Peyer's patch (tissue), 4 donors: ENCODE data around the gene CDX1. TPM values are rescaled to one million over a fixed set of nuclear protein-coding genes. Genes with fewer than 3 reads are reported as not detected.

Source experiments
- DNase-seq, 3 donors: peaks; one replicate each; pipeline ENCODE4 v3.0.0-alpha.2; 2017 to 2019
- H3K27ac ChIP-seq, 4 donors: fragments of 200-600 bp; sonication (generic); one replicate each; pipeline ENCODE4 v1.5.1; 2016 to 2019
- H3K27me3 ChIP-seq, 2 donors: fragments of 200-600 bp; sonication (generic); one replicate each; pipeline ENCODE4 v1.5.1; 2019
- H3K36me3 ChIP-seq, 3 donors: fragments of 200-600 bp; sonication (generic); one replicate each; pipeline ENCODE4 v1.5.1; 2016 to 2019
- H3K4me1 ChIP-seq, 4 donors: fragments of 200-600 bp; sonication (generic); one replicate each; pipeline ENCODE4 v1.5.1; 2016 to 2019
- H3K4me3 ChIP-seq, 4 donors: fragments of 200-600 bp; sonication (generic); 1 replicate in 3 of 4; 2 replicates in 1 of 4; pipeline ENCODE4 v1.5.1; 2016 to 2019; ENCODE audit warnings: mild to moderate bottlenecking in 1 of 4
- H3K9me3 ChIP-seq, 4 donors: fragments of 200-600 bp; sonication (generic); one replicate each; pipeline ENCODE4 v1.5.1; 2016 to 2019; ENCODE audit warnings: mild to moderate bottlenecking in 1 of 4
- POLR2A ChIP-seq, 2 donors: fragments of 450-650 bp; IDR thresholded peaks; one replicate each; pipeline ENCODE4 v1.5.1; 2017; ENCODE audit warnings: antibody characterized with exemption in 2 of 2, mild to moderate bottlenecking in 2 of 2, moderate library complexity in 2 of 2
- total RNA-seq, 4 donors: library from RNA; depleted of rRNA; stranded (reverse); fragments of >200 nt; gene quantifications; one replicate each; pipeline ENCODE4 v1.1.0, GENCODE V29; 2016
- TF ChIP-seq, protein P1 (sequence below), 6 experiments: fragments of 450-650 bp in 4 of 6; fragments of 200-600 bp in 2 of 6; sonication (generic) in 1 of 6; IDR thresholded peaks; one replicate each; pipeline ENCODE4 v1.5.1; 2017 to 2019; ENCODE audit warnings: antibody characterized with exemption in 6 of 6, mild to moderate bottlenecking in 3 of 6, moderate library complexity in 1 of 6

Gene CDX1
- total RNA-seq, 4 donors from 2014 or later, result 177 to 429 (median 370) TPM

DNA sequence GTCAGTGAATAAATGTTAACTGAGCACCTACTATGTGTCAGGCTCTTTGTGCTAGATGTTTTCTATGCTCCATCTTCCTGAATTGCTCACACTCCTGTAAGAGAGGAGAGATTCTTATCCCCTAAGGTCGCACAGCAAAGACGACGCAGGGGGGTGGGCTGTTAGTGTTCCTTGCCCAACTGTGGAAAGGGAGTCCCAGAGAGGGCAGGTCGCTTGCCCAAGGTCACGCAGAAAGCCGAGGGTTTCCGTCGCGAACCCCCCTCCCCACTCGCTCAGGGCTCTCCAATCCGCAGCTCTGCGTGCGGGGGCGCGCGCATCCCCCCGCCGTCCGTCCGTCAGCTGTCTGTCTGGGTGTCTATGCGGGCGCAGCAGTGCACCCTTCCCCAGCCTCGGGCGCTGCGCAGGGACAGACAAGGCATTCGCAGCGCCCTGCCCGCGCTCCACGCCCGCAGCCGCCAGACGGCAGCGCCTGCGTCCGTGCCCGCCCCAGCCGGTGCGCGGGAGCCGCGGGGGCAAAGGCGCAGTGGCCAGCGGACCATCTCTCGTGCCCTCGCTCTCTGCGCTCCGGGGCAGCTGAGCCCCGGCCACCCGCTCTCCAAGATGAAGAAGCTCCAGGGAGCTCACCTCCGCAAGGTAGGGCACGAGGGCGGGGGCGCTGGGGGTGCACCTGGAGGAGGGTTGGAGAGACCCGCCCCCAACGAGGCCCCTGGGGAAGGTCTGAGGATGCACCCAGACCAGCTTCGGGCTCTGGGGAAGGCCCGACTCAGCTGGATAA is 23.3 kb downstream of the CDX1 start, which contains the start of gene SLC6A7:
Gene SLC6A7, plus strand, starts transcription at position 335 of the 775 bp plus-strand sequence. Its CDS starts 266 bp downstream, at position 601.
- DNase-seq, result peak in 1 of 3 donors; percentile 64
- peaks cover 0 to 37% (median 4%) of the 10 kb centered on the region in 4 donors for H3K4me1 ChIP-seq
- H3K9me3 ChIP-seq, result no peaks in the 10 kb centered on the region
- TF ChIP-seq, protein P1, sequence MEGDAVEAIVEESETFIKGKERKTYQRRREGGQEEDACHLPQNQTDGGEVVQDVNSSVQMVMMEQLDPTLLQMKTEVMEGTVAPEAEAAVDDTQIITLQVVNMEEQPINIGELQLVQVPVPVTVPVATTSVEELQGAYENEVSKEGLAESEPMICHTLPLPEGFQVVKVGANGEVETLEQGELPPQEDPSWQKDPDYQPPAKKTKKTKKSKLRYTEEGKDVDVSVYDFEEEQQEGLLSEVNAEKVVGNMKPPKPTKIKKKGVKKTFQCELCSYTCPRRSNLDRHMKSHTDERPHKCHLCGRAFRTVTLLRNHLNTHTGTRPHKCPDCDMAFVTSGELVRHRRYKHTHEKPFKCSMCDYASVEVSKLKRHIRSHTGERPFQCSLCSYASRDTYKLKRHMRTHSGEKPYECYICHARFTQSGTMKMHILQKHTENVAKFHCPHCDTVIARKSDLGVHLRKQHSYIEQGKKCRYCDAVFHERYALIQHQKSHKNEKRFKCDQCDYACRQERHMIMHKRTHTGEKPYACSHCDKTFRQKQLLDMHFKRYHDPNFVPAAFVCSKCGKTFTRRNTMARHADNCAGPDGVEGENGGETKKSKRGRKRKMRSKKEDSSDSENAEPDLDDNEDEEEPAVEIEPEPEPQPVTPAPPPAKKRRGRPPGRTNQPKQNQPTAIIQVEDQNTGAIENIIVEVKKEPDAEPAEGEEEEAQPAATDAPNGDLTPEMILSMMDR (IDR thresholded peaks at IDR 0.05), result peak in 1 of 6 experiments; percentile 31
- no peak for TF ChIP-seq POLR2A (IDR thresholded peaks at IDR 0.05)
- peak within 1 kb of the TSS in 2 of 4 donors; percentile 33 to 34 for H3K4me3 ChIP-seq
- H3K36me3 ChIP-seq, result no peaks in the 10 kb centered on the region
- no peaks in the 10 kb centered on the region for H3K27me3 ChIP-seq
- no peak within 1 kb of the TSS for H3K27ac ChIP-seq

DNA sequence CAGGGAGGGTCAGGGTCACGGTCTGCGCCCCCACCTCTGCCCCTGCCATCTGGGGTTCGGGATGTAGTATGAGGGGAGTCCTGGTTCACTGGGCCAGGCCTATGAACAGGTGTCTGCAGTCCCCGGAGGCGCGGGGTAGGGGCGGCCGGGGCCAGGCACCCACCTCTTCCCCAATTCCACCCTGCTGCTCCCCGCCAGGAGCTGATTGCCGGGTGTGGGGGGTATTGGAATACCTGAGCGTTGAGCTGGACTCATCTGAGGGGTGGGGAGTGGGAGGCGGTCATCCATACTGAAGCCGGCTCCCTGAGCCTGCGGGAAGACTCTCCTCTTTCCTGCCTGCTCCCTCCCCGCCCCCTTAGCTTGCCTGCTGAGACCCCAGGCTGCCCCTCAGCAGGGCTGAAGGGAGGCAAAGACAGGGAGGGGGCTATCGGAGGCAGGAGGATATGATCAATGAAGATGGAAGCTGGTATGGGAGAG is 24.0 kb downstream of the CDX1 start:
- H3K36me3 ChIP-seq, result no peaks in the 10 kb centered on the region
- peak overlapping the region in 1 of 4 donors; percentile 34 for H3K4me3 ChIP-seq
- H3K9me3 ChIP-seq, result no peaks in the 10 kb centered on the region
- no peak for TF ChIP-seq POLR2A (IDR thresholded peaks at IDR 0.05)
- TF ChIP-seq, protein P1 (IDR thresholded peaks at IDR 0.05), result no peak
- H3K27ac ChIP-seq, result no peak overlapping the region
- H3K4me1 ChIP-seq, result peaks cover 0 to 33% (median 3%) of the 10 kb centered on the region in 4 donors
- no peaks in the 10 kb centered on the region for H3K27me3 ChIP-seq
- DNase-seq, result peak in 1 of 3 donors; percentile 32

DNA sequence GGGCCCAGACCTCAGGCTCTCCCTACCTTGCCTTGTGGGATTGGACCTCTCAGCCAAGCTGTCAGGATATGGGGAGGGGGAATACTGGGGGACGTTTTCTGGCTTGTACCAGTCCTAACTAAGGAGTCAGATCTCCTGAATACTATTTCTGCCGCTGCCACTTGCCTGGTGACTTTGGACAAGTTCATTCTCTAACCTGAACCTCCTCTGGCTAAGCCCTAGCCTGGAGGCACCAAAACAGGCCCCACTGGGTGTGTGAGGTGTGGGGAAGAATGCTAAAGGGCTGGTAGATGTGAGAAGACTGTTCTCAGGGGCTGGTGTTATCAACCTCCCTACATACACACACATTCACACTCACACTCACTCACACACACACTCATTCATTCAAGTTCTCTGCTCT is 24.4 kb downstream of the CDX1 start:
- TF ChIP-seq, protein P1 (IDR thresholded peaks at IDR 0.05), result no peak
- TF ChIP-seq POLR2A (IDR thresholded peaks at IDR 0.05), result no peak

DNA sequence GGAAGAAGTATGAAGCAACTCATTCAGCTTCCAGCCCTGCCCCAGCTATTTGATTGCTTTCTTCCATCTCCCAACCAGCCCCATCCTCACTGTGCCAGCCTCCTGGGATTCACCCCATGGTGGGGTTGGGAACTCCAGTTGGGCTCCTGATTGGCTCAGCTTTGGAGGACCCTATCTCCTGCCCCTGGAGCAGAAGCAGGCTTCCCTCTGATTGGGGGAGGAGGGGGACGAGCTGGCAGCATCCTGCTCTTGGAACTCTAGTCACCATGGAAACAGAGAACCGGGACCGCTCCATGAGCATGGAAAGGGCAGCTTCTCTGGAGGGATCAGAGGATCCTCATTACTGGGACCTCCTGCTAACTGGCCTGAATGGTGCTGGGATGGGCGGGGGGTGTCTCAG is 25.9 kb downstream of the CDX1 start:
- Histone ChIP-seq H3K9me3 (no peaks in the 10 kb centered on the region), H3K27ac (no peak overlapping the region), H3K27me3 (no peaks in the 10 kb centered on the region), H3K36me3 (peaks cover 0 to 5% (median 0%) of the 10 kb centered on the region in 3 donors), H3K4me1 (peaks cover 0 to 14% (median 2%) of the 10 kb centered on the region in 4 donors), H3K4me3 (no peak overlapping the region)
- TF ChIP-seq POLR2A (IDR thresholded peaks at IDR 0.05), result no peak
- TF ChIP-seq, protein P1 (IDR thresholded peaks at IDR 0.05), result no peak
- peak in 1 of 3 donors; percentile 32 for DNase-seq

More for the DNA sequence above, 24.4 kb downstream of the CDX1 start:
- Histone ChIP-seq H3K9me3 (no peaks in the 10 kb centered on the region), H3K27me3 (no peaks in the 10 kb centered on the region), H3K4me3 (no peak overlapping the region), H3K27ac (no peak overlapping the region), H3K36me3 (no peaks in the 10 kb centered on the region), H3K4me1 (peaks cover 0 to 28% (median 2%) of the 10 kb centered on the region in 4 donors)
- no peak for DNase-seq

DNA sequence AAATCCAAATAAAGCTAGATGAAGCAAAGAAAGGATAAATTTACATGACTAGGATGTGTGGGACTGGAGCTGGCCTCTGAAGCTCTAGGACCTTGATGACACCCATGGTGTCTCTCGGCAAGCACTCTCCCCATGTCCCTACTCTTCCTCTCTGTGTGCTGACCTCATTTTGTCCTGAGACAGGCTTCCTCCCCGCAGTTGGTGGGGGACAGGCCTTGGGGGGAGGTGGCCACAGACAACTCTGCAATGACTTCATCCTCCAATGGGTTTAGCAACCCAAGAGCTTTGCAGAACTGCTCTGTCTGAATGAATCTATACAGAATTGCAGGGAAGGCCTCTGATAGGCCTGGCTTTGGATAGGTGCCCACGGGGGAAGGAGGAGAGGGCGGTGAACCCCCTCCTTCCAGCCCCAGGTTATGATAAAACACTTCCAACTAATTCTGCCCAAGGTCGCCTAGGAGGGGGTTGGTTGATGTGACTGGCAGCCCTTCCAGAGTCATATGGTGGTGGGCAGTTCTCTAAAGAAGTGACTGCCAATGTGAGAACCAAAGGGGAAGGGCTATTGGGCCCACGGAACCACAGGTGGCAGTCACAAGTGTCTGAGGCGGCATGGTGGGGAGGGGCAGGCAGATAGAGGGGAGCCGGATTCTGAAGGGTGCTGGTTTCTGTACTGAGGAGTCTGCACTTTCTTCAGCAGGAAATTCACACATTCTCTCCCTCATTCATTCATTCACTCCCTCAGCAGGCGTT is 29.3 kb downstream of the CDX1 start:
- no peak for TF ChIP-seq POLR2A (IDR thresholded peaks at IDR 0.05)
- TF ChIP-seq, protein P1 (IDR thresholded peaks at IDR 0.05), result no peak
- H3K4me3 ChIP-seq, result no peak overlapping the region

More for the DNA sequence above, 29.3 kb downstream of the CDX1 start:
- Histone ChIP-seq H3K36me3 (peaks cover 0 to 5% (median 0%) of the 10 kb centered on the region in 3 donors), H3K4me1 (no peaks in the 10 kb centered on the region), H3K27me3 (no peaks in the 10 kb centered on the region), H3K9me3 (no peaks in the 10 kb centered on the region), H3K27ac (no peak overlapping the region)
- no peak for DNase-seq
